ENCODE measurements around the gene IFT43. TPM values are rescaled to one million over a fixed set of nuclear protein-coding genes. Genes with fewer than 3 reads are reported as not detected.

Gene IFT43
- total and polyA plus RNA-seq, 7 donors = 10.4 to 23.6 (median 15.6) TPM

GRCh38 chr14:76053572-76054355 is 68.2 kb downstream of the IFT43 start:
- Histone ChIP-seq H3K9me3 (no peaks in the 10 kb centered on the region), H3K36me3 (ENCODE audit: insufficient read depth in 1 of 2, low read depth in 1 of 2) (peaks cover 0 to under 1% of the 10 kb centered on the region in 2 donors), H3K4me3 (no peak overlapping the region), H3K27me3 (ENCODE audit: insufficient read depth in 3 of 3, low read length in 2 of 3) (no peaks in the 10 kb centered on the region), H3K4me1 (no peaks in the 10 kb centered on the region), H3K27ac (no peak overlapping the region)
- DNase-seq (no peak), ATAC-seq (no peak)
- 87 to 89% (median 88%) methylated on average over 15 of the region's 15 CpGs for WGBS, 3 donors
- TF ChIP-seq CTCF (IDR thresholded peaks at IDR 0.05) = no peak
- intact Hi-C loops (cut with DNase I) = loop anchor here (5.0 to 10.0 kb wide), 3 partner anchors 299 to 591 kb away; no protein-coding TSS in a partner anchor

GRCh38 chr14:76055330-76055729 is 69.8 kb downstream of the IFT43 start:
- Histone ChIP-seq H3K9me3 (no peaks in the 10 kb centered on the region), H3K4me3 (no peak overlapping the region), H3K36me3 (ENCODE audit: insufficient read depth in 1 of 2, low read depth in 1 of 2) (peaks cover 0 to 16% of the 10 kb centered on the region in 2 donors), H3K27me3 (ENCODE audit: insufficient read depth in 3 of 3, low read length in 2 of 3) (no peaks in the 10 kb centered on the region), H3K27ac (no peak overlapping the region), H3K4me1 (no peaks in the 10 kb centered on the region)
- intact Hi-C loops (cut with DNase I) = loop anchor here (10.0 kb wide), 1 partner anchor 589 kb away; no protein-coding TSS in a partner anchor
- no peak for TF ChIP-seq CTCF (IDR thresholded peaks at IDR 0.05)
- 31 to 47% (median 38%) methylated on average over 3 of the region's 3 CpGs for WGBS, 3 donors
- ATAC-seq (no peak), DNase-seq (no peak)

GRCh38 chr14:76056128-76056527 is 70.6 kb downstream of the IFT43 start:
- no peak for ATAC-seq
- H3K27me3 ChIP-seq (ENCODE audit: insufficient read depth in 3 of 3, low read length in 2 of 3) = no peaks in the 10 kb centered on the region
- peaks cover 0 to 19% of the 10 kb centered on the region in 2 donors for H3K36me3 ChIP-seq (ENCODE audit: insufficient read depth in 1 of 2, low read depth in 1 of 2)
- no peak for DNase-seq
- no peak overlapping the region for H3K4me3 ChIP-seq
- no peaks in the 10 kb centered on the region for H3K9me3 ChIP-seq
- H3K4me1 ChIP-seq = no peaks in the 10 kb centered on the region
- H3K27ac ChIP-seq = no peak overlapping the region
- TF ChIP-seq CTCF (IDR thresholded peaks at IDR 0.05) = peak; percentile 24
- 89 to 93% (median 92%) methylated on average over 8 of the region's 8 CpGs for WGBS, 3 donors
- intact Hi-C loops (cut with DNase I) = loop anchor here (10.0 kb wide), 1 partner anchor 589 kb away; no protein-coding TSS in a partner anchor

- Histone ChIP-seq H3K27ac (no peak overlapping the region), H3K36me3 (ENCODE audit: insufficient read depth in 1 of 2, low read depth in 1 of 2) (peaks cover 0 to 19% of the 10 kb centered on the region in 2 donors), H3K9me3 (no peaks in the 10 kb centered on the region), H3K4me3 (no peak overlapping the region), H3K27me3 (ENCODE audit: insufficient read depth in 3 of 3, low read length in 2 of 3) (no peaks in the 10 kb centered on the region), H3K4me1 (no peaks in the 10 kb centered on the region)
- DNase-seq (no peak), ATAC-seq (no peak)
- intact Hi-C loops (cut with DNase I) = loop anchor here (10.0 kb wide), 1 partner anchor 587 kb away; no protein-coding TSS in a partner anchor
- 93 to 95% (median 95%) methylated on average over 11 of the region's 11 CpGs for WGBS, 3 donors
- TF ChIP-seq CTCF (IDR thresholded peaks at IDR 0.05) = no peak
Measured at GRCh38 chr14:76057914-76058313, 72.4 kb downstream of the IFT43 start.
